Stimulated activated CD8-positive, alpha-beta memory T cell treated with anti-CD3 and anti-CD28 coated beads, Interleukin-7, amount 100 ng/mL, for 48 hours (primary cell): ENCODE data around the gene VAV2.
A peak's percentile ranks its signal among the peaks of the same experiment; 100 is the strongest.
"Not testable (repeated sequence)": the region's sequence is repeated elsewhere in the genome, so short reads cannot be mapped to it uniquely, and the experiment has no call there.

Experiments used
- DNase-seq, 2 donors: peaks; one replicate each; pipeline ENCODE4 v3.0.0-alpha.2; 2020; ENCODE audit warnings: low read depth in 1 of 2; ENCODE audit errors: extremely low read depth in 1 of 2

VAV2 gene

DNA sequence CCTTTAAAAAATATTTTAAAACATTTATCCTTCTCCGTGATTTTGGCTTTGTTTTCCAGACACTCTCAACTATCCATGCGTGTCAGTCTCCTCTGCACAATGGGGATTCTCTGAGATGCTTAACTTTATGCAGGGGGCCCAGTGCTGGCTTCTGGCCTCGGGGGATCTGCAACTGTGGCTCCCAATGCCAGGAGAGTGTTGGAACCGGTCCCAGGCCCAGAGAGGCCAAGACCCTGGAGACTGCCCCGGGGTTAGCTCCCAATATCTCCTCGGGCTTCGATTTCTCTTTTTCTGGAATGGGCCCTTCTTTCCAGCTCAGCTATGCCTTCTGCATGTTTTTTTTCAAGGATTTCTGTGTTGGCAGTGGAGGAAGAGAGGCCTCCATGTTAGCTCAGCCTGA lies 233.9 kb downstream of the VAV2 start:
- no peak for DNase-seq

GRCh38 chr9:133754688-133755227 lies 237.4 kb downstream of the VAV2 start:
- DNase-seq: no peak

GRCh38 chr9:133754187-133754586 lies 237.9 kb downstream of the VAV2 start:
- DNase-seq: no peak

- DNase-seq: no peak
Measured at GRCh38 chr9:133752739-133753446, 239.2 kb downstream of the VAV2 start.

GRCh38 chr9:133750982-133751649 lies 241.0 kb downstream of the VAV2 start:
- no peak for DNase-seq

DNA sequence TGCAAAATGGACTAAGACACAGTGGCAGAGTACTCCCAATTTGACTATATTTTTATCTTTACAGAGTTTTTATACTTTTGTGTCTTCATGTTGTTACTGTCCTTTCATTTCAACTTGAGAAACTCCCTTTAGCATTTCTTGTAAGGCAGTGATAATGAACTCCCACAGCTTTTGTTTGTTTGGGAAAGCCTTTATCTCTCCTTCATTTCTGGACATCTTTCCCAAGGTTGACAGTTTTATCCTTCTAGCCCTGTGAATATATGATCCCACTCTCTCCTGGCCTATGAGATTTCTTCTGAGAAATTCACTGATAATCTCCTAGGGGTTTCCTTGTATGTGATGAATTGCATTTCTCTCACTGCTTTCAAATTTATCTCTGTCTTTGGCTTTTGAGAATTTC lies 244.8 kb downstream of the VAV2 start:
- no peak for DNase-seq

- DNase-seq: not testable (repeated sequence)
Measured at GRCh38 chr9:133744528-133744927, 247.6 kb downstream of the VAV2 start.

- DNase-seq: peak; percentile 34 to 45
Measured at GRCh38 chr9:133742849-133743444, 249.2 kb downstream of the VAV2 start.

- no peak for DNase-seq
Measured at GRCh38 chr9:133742251-133742650, 249.9 kb downstream of the VAV2 start.

DNA sequence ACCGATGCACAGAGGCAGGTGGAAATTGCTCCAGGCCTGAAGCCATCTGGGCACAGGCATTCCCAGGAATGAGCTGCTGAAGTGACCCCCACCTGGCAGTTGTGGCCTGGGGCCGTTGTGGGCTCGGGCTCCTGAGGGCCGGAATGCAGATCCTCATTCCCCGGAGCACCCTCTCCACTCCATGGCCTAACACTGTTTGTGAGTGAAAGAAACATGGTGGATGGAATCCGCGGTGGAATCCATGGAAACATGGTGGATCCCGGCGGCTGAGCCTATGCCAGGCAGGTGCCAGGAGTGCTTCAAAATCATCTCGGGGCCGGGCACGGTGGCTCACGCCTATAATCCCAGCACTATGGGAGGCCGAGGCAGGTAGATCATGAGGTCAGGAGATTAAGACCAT lies 250.4 kb downstream of the VAV2 start:
- no peak for DNase-seq

- no peak for DNase-seq
Measured at GRCh38 chr9:133740911-133741310, 251.2 kb downstream of the VAV2 start.

- DNase-seq: no peak
Measured at GRCh38 chr9:133739408-133740280, 252.5 kb downstream of the VAV2 start.

- DNase-seq: no peak
Measured at GRCh38 chr9:133738640-133739225, 253.4 kb downstream of the VAV2 start.

GRCh38 chr9:133737774-133738639 lies 254.1 kb downstream of the VAV2 start, which contains the start of gene SARDH:
TSS of gene SARDH (minus strand) at chr9:133738352. CDS start at chr9:133734173, 4,179 bp downstream.
- peak; percentile 29 to 36 for DNase-seq

DNA sequence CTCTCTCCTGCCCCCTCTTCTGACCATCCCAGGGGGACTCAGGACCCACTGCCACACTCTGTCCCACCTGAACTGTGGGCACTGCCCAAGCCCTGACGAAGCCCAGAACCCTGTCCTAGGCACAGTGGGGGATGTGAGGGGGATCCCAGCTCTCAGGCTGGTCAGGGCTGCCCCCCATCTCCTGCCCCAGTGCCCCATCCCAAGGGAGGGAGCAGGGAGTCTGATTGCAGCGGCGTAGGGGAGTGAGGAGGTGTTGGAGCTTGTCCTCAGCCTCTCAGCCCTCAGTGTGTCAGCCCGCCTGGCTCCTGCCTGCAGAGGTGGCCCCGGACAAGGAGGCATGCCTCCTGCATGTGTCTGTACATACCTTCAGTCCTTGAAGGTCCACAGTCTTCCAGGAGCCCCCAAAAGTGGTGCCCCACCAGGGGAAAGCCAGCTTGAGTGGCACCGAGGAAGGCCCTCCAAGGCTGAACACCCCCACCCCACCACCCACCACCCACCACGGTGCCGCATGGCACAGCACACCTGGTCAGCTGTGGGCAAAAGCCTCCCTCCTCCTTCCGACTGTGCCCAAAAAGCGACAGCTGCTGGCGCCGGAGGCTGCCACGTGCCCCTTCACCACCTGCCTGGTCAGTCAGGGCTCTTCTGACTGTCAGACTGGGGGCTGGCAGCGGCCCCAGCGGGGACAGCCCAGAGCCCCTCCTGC lies 254.9 kb downstream of the VAV2 start:
- DNase-seq: no peak

DNA sequence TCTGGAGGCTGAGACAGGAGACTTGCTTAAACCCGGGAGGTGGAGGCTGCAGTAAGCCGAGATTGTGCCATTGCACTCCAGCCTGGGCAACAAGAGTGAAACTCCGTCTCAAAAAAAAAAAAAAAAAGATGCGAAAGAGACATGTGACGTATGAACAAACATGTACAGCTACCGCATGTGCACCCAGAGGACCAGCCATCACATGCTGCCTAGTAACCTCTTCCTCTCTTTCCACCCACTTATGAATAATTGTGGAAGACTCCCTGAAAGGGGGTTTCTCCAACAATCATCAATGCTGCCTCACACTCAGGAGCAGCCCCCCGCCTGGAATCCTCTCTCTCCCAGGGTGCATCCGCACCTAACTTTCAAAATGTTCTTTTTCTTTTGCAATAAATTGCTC lies 256.2 kb downstream of the VAV2 start:
- no peak for DNase-seq

GRCh38 chr9:133735415-133735775 lies 256.7 kb downstream of the VAV2 start:
- no peak for DNase-seq

DNA sequence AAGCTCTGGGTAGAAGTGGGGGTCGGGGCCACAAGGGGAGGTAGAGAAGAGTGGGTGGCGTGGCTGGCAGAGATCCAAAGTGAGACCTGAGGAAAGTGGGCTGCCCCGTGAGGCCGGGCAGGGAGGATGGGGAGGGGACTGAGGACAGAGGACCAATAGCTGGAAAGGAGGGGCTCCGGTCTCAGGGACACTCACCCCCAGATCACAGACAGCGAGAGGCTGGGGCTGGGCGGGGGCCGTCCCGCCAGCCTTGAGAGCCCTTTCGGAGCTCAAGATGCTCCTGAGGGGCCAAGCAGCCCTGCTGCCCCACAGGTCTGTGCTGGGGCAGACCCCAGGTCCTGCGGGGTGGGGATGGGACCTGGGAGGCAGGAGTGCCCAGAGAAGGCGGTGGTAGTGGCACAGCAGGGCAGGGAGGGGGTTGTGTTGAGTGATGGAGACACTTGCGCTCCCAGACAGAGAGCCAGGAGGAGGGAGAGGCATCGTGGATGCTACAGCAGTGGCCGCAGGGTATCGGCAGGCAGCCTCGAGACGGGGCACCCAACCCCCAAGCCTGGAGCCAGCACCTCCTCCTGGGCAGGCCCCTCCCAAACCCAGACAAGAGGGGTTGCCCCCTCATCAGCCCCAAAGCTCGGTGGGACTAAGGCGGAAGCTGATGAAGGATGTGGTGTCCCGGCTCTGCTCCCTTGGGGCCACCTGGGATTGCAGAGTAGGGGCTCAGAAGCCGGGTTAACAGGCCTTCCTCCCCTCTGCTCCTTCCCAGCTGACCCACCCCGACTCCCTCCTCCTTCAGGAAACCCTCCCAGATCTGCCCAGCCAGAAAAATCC lies 257.3 kb downstream of the VAV2 start:
- DNase-seq: no peak
